ENCODE measurements around the gene RASSF9. TPM values are rescaled to one million over a fixed set of nuclear protein-coding genes. Genes with fewer than 3 reads are reported as not detected.

The RASSF9 gene
- total RNA-seq, 4 donors from 2014 or later, result 2.4 to 3.6 (median 3.2) TPM

- peaks cover 0 to 4% (median 0%) of the 10 kb centered on the region in 4 donors for H3K4me1 ChIP-seq
- H3K4me3 ChIP-seq, result no peak overlapping the region
- no peaks in the 10 kb centered on the region for H3K36me3 ChIP-seq
- H3K27ac ChIP-seq, result no peak overlapping the region
- peak in 1 of 2 donors; percentile 73 for DNase-seq (ENCODE audit: low spot score in 2 of 2)
- no peaks in the 10 kb centered on the region for H3K27me3 ChIP-seq
- 26 to 27% methylated on average over 5 of the region's 5 CpGs for WGBS, 2 donors
- H3K9me3 ChIP-seq, result no peaks in the 10 kb centered on the region
- TF ChIP-seq EP300 (IDR thresholded peaks at IDR 0.05) (no peak), CTCF (IDR thresholded peaks at IDR 0.05) (peak; percentile 57 to 79 (median 70)), POLR2A (IDR thresholded peaks at IDR 0.05) (no peak)
Measured at GRCh38 chr12:85866986-85867776, 31.0 kb upstream of the RASSF9 start.

GRCh38 chr12:85865890-85866289, 29.7 kb upstream of the RASSF9 start:
- H3K9me3 ChIP-seq, result no peaks in the 10 kb centered on the region
- no peak for TF ChIP-seq POLR2A (IDR thresholded peaks at IDR 0.05)
- no peak for TF ChIP-seq EP300 (IDR thresholded peaks at IDR 0.05)
- TF ChIP-seq CTCF (IDR thresholded peaks at IDR 0.05), result no peak
- no peaks in the 10 kb centered on the region for H3K36me3 ChIP-seq
- H3K4me1 ChIP-seq, result peaks cover 0 to 4% (median 0%) of the 10 kb centered on the region in 4 donors
- no peak overlapping the region for H3K27ac ChIP-seq
- WGBS, 2 donors, result 77 to 83% methylated on average over 6 of the region's 6 CpGs
- DNase-seq (ENCODE audit: low spot score in 2 of 2), result no peak
- no peak overlapping the region for H3K4me3 ChIP-seq
- H3K27me3 ChIP-seq, result no peaks in the 10 kb centered on the region

GRCh38 chr12:85856966-85857365, 20.8 kb upstream of the RASSF9 start:
- WGBS, 2 donors, result 94 to 100% methylated on average over 2 to 3 of the region's 3 CpGs
- H3K27ac ChIP-seq, result no peak overlapping the region
- DNase-seq (ENCODE audit: low spot score in 2 of 2), result no peak
- TF ChIP-seq CTCF (IDR thresholded peaks at IDR 0.05) (no peak), EP300 (IDR thresholded peaks at IDR 0.05) (no peak), POLR2A (IDR thresholded peaks at IDR 0.05) (no peak)
- no peaks in the 10 kb centered on the region for H3K27me3 ChIP-seq
- no peaks in the 10 kb centered on the region for H3K4me1 ChIP-seq
- H3K4me3 ChIP-seq, result no peak overlapping the region
- no peaks in the 10 kb centered on the region for H3K36me3 ChIP-seq
- H3K9me3 ChIP-seq, result no peaks in the 10 kb centered on the region

GRCh38 chr12:85855305-85855704, 19.1 kb upstream of the RASSF9 start:
- H3K27me3 ChIP-seq, result no peaks in the 10 kb centered on the region
- TF ChIP-seq CTCF (IDR thresholded peaks at IDR 0.05) (no peak), POLR2A (IDR thresholded peaks at IDR 0.05) (no peak), EP300 (IDR thresholded peaks at IDR 0.05) (no peak)
- 87 to 95% methylated on average over 6 of the region's 6 CpGs for WGBS, 2 donors
- no peaks in the 10 kb centered on the region for H3K36me3 ChIP-seq
- H3K27ac ChIP-seq, result no peak overlapping the region
- no peak overlapping the region for H3K4me3 ChIP-seq
- no peaks in the 10 kb centered on the region for H3K4me1 ChIP-seq
- H3K9me3 ChIP-seq, result no peaks in the 10 kb centered on the region
- DNase-seq (ENCODE audit: low spot score in 2 of 2), result no peak

GRCh38 chr12:85849344-85849743, 13.1 kb upstream of the RASSF9 start:
- 70 to 85% methylated on average over 3 of the region's 3 CpGs for WGBS, 2 donors
- H3K27ac ChIP-seq, result no peak overlapping the region
- TF ChIP-seq EP300 (IDR thresholded peaks at IDR 0.05), result no peak
- H3K36me3 ChIP-seq, result no peaks in the 10 kb centered on the region
- H3K4me3 ChIP-seq, result no peak overlapping the region
- no peaks in the 10 kb centered on the region for H3K27me3 ChIP-seq
- DNase-seq (ENCODE audit: low spot score in 2 of 2), result no peak
- no peaks in the 10 kb centered on the region for H3K4me1 ChIP-seq
- H3K9me3 ChIP-seq, result no peaks in the 10 kb centered on the region
